Measurements from ENCODE around the gene SLC6A5.

- no peak for TF ChIP-seq CTCF (IDR thresholded peaks at IDR 0.05)
- TF ChIP-seq EP300 (IDR thresholded peaks at IDR 0.05): no peak
Measured at GRCh38 chr11:20604295-20604803, 4.9 kb downstream of the SLC6A5 start.

All from tibial nerve (tissue), 4 donors.